Breast epithelium (tissue), 3 donors: ENCODE measurements around the gene ENPP4.

Experiments
- POLR2AphosphoS5 ChIP-seq, 3 donors: sonication (generic); formaldehyde crosslinking; IDR thresholded peaks; one replicate each; pipeline ENCODE4 v1.6.1; 2017; ENCODE audit warnings: antibody characterized with exemption in 3 of 3
- TF ChIP-seq, protein P1 (sequence below), 3 donors: fragments of 450-650 bp; IDR thresholded peaks; one replicate each; pipeline ENCODE4 v1.5.1; 2016 to 2017; ENCODE audit warnings: antibody characterized with exemption in 3 of 3, mild to moderate bottlenecking in 3 of 3, moderate library complexity in 3 of 3

DNA sequence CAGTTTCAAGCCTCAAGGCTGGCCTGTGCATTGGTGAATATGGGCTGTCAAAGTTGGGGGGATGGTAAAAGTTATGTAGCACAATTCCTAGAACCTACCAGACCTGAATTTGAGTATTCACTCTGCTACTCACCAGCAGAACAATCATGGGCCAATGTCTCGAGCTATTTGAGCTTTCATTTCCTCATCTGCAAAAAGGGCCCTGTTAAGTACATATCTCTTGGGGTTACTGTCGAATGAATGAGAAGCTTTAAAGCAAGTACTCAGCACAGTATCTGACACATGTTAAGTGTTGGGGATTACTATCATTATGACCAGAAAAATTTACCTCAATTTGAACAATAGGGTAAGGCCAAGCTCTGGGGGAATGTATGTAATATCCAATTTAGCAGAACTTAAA, 13.5 kb upstream of the ENPP4 start:
- TF ChIP-seq, protein P1, sequence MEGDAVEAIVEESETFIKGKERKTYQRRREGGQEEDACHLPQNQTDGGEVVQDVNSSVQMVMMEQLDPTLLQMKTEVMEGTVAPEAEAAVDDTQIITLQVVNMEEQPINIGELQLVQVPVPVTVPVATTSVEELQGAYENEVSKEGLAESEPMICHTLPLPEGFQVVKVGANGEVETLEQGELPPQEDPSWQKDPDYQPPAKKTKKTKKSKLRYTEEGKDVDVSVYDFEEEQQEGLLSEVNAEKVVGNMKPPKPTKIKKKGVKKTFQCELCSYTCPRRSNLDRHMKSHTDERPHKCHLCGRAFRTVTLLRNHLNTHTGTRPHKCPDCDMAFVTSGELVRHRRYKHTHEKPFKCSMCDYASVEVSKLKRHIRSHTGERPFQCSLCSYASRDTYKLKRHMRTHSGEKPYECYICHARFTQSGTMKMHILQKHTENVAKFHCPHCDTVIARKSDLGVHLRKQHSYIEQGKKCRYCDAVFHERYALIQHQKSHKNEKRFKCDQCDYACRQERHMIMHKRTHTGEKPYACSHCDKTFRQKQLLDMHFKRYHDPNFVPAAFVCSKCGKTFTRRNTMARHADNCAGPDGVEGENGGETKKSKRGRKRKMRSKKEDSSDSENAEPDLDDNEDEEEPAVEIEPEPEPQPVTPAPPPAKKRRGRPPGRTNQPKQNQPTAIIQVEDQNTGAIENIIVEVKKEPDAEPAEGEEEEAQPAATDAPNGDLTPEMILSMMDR (IDR thresholded peaks at IDR 0.05) = no peak
- TF ChIP-seq POLR2AphosphoS5 (IDR thresholded peaks at IDR 0.05) = no peak
